Measurements from ENCODE around the gene SMIM20.
A peak's percentile ranks its signal among the peaks of the same experiment; 100 is the strongest.
"Not testable (repeated sequence)": the region's sequence is repeated elsewhere in the genome, so short reads cannot be mapped to it uniquely, and the experiment has no call there.

The SMIM20 gene

GRCh38 chr4:25913851-25914669 is at the start of gene SMIM20:
SMIM20 (plus strand) TSS chr4:25914220; CDS start chr4:25914314, 94 bp downstream.
- peak; percentile 84 to 88 for DNase-seq (ENCODE audit: low read depth in 2 of 2)

GRCh38 chr4:25865586-25865985 is 48.4 kb upstream of the SMIM20 start:
- no peak for DNase-seq (ENCODE audit: low read depth in 2 of 2)

GRCh38 chr4:25866401-25866800 is 47.6 kb upstream of the SMIM20 start:
- DNase-seq (ENCODE audit: low read depth in 2 of 2), result not testable (repeated sequence)

- DNase-seq (ENCODE audit: low read depth in 2 of 2), result no peak
These were observed 46.2 kb upstream of the SMIM20 start for GRCh38 chr4:25867781-25868294.

- no peak for DNase-seq (ENCODE audit: low read depth in 2 of 2)
These were observed 43.9 kb upstream of the SMIM20 start for GRCh38 chr4:25870081-25870480.

GRCh38 chr4:25872851-25873631 is 41.0 kb upstream of the SMIM20 start:
- DNase-seq (ENCODE audit: low read depth in 2 of 2), result no peak

- DNase-seq (ENCODE audit: low read depth in 2 of 2), result no peak
These were observed 40.3 kb upstream of the SMIM20 start for GRCh38 chr4:25873632-25874129.

GRCh38 chr4:25874655-25875054 is 39.4 kb upstream of the SMIM20 start:
- no peak for DNase-seq (ENCODE audit: low read depth in 2 of 2)

- DNase-seq (ENCODE audit: low read depth in 2 of 2), result no peak
These were observed 38.7 kb upstream of the SMIM20 start for GRCh38 chr4:25875281-25875745.

- DNase-seq (ENCODE audit: low read depth in 2 of 2), result no peak
These were observed 35.3 kb upstream of the SMIM20 start for GRCh38 chr4:25878676-25879075.

- no peak for DNase-seq (ENCODE audit: low read depth in 2 of 2)
These were observed 34.9 kb upstream of the SMIM20 start for GRCh38 chr4:25879091-25879584.

GRCh38 chr4:25879587-25879986 is 34.4 kb upstream of the SMIM20 start:
- DNase-seq (ENCODE audit: low read depth in 2 of 2), result no peak

GRCh38 chr4:25879991-25880651 is 33.9 kb upstream of the SMIM20 start:
- no peak for DNase-seq (ENCODE audit: low read depth in 2 of 2)

GRCh38 chr4:25881193-25881592 is 32.8 kb upstream of the SMIM20 start:
- no peak for DNase-seq (ENCODE audit: low read depth in 2 of 2)

- DNase-seq (ENCODE audit: low read depth in 2 of 2), result no peak
These were observed 31.8 kb upstream of the SMIM20 start for GRCh38 chr4:25882226-25882625.

- DNase-seq (ENCODE audit: low read depth in 2 of 2), result no peak
These were observed 30.5 kb upstream of the SMIM20 start for GRCh38 chr4:25883565-25883964.

GRCh38 chr4:25884031-25884782 is 29.8 kb upstream of the SMIM20 start:
- no peak for DNase-seq (ENCODE audit: low read depth in 2 of 2)

- DNase-seq (ENCODE audit: low read depth in 2 of 2), result no peak
These were observed 25.2 kb upstream of the SMIM20 start for GRCh38 chr4:25888781-25889180.

GRCh38 chr4:25889589-25890503 is 24.2 kb upstream of the SMIM20 start:
- no peak for DNase-seq (ENCODE audit: low read depth in 2 of 2)

All from stimulated activated CD4-positive, alpha-beta T cell treated with anti-CD3 and anti-CD28 coated beads, Interleukin-4, amount 100 ng/mL, for 48 hours (primary cell).